Spleen (tissue), 7 donors: ENCODE results near the gene ASB3.

Experiments used
- POLR2AphosphoS5 ChIP-seq, 3 donors: sonication (generic); formaldehyde crosslinking; IDR thresholded peaks; one replicate each; pipeline ENCODE4 v1.5.1; 2017; ENCODE audit warnings: antibody characterized with exemption in 3 of 3
- TF ChIP-seq, protein P1 (sequence below), 11 experiments: fragments of 200-600 bp in 7 of 11; fragments of 450-650 bp in 4 of 11; sonication (generic) in 4 of 11; IDR thresholded peaks in 8 of 11; conservative IDR thresholded peaks in 3 of 11; 1 replicate in 7 of 11; 2 replicates in 4 of 11; pipeline versions ENCODE4 v1.4.0 to v1.8.0; 2016 to 2021; ENCODE audit warnings: antibody characterized with exemption in 11 of 11, inconsistent platforms in 4 of 11, mild to moderate bottlenecking in 1 of 11
- donor health status: DM: no; HTN: no; CAD: no; lungs with moderate emphysema.
- donor health status: DM: no; HTN: no; CAD: no.
- donor health status: DM: no; HTN: no; CAD: no.

DNA sequence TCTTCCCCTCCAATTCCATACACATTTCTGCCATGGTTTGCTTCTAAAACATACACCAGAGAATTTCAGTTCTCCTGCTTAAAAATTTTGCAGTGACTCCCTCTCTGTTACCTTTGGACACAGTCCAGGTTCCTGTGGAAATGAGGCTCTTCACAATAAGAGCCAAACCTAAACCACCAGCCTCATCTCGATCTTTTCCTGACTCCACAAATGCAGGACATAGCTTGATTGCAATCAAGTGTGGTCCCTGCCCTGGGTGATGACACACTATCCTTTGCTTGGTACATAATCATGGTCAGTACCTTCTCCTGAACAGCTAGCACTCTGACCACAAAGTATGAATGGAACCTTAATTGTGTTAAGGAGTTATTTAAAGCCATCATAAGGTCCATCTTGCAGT, 154.0 kb downstream of the ASB3 start:
- TF ChIP-seq, protein P1, sequence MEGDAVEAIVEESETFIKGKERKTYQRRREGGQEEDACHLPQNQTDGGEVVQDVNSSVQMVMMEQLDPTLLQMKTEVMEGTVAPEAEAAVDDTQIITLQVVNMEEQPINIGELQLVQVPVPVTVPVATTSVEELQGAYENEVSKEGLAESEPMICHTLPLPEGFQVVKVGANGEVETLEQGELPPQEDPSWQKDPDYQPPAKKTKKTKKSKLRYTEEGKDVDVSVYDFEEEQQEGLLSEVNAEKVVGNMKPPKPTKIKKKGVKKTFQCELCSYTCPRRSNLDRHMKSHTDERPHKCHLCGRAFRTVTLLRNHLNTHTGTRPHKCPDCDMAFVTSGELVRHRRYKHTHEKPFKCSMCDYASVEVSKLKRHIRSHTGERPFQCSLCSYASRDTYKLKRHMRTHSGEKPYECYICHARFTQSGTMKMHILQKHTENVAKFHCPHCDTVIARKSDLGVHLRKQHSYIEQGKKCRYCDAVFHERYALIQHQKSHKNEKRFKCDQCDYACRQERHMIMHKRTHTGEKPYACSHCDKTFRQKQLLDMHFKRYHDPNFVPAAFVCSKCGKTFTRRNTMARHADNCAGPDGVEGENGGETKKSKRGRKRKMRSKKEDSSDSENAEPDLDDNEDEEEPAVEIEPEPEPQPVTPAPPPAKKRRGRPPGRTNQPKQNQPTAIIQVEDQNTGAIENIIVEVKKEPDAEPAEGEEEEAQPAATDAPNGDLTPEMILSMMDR (IDR thresholded peaks at IDR 0.05 in 8 of 11, conservative IDR thresholded peaks at IDR 0.05 in 3 of 11), result no peak
- no peak for TF ChIP-seq POLR2AphosphoS5 (IDR thresholded peaks at IDR 0.05)
